GM10266 (cell line): ENCODE results near the gene METTL8.

Experiments used
- DNase-seq: peaks from one replicate; pipeline ENCODE4 v3.0.0; 2012; ENCODE audit errors: extremely low spot score
- TF ChIP-seq, protein P1 (sequence below): IDR thresholded peaks from 2 replicates; pipeline ENCODE4 v1.5.1; 2012; ENCODE audit warnings: mild to moderate bottlenecking, low read depth; ENCODE audit not compliant: control insufficient read depth, insufficient read depth; ENCODE audit errors: missing control alignments

METTL8 gene

DNA sequence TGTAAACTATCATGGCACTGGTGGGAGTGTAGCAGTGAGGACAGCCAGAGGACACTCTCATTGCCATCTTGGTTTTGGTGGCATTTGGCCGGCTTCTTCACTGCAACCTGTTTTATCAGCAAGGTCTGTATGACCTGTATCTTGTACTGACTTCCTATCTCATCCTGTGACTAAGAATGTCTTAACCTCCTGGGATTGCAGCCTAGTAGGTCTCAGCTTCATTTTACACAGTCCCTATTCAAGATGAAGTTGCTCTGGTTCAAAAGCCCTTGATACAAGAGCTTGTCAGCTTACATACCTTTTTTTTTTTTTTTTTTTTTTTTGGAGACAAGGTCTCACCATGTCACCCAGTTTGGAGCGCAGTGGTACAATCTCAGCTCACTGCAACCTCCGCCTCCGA lies 110.9 kb downstream of the METTL8 start:
- TF ChIP-seq, protein P1, sequence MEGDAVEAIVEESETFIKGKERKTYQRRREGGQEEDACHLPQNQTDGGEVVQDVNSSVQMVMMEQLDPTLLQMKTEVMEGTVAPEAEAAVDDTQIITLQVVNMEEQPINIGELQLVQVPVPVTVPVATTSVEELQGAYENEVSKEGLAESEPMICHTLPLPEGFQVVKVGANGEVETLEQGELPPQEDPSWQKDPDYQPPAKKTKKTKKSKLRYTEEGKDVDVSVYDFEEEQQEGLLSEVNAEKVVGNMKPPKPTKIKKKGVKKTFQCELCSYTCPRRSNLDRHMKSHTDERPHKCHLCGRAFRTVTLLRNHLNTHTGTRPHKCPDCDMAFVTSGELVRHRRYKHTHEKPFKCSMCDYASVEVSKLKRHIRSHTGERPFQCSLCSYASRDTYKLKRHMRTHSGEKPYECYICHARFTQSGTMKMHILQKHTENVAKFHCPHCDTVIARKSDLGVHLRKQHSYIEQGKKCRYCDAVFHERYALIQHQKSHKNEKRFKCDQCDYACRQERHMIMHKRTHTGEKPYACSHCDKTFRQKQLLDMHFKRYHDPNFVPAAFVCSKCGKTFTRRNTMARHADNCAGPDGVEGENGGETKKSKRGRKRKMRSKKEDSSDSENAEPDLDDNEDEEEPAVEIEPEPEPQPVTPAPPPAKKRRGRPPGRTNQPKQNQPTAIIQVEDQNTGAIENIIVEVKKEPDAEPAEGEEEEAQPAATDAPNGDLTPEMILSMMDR: no peak
- no peak for DNase-seq

DNA sequence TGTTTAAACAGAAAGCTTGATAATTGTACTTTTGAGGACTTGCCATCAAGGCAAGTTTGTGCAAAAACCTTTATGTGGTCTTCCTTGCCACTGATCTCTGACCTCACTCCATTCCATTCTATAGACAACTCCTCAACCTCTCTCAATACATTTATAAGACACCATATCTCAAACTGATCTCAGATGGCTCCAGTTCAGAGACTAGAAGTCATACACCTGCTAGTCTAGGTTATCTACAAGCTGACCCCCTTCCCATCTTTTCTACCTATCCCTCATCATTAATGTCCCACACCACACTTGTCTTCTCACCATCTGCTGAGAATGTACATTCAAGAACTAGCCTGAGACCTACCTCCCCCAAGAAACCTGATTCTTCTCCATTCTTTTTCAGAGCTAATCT lies 113.1 kb downstream of the METTL8 start:
- no peak for DNase-seq
- TF ChIP-seq, protein P1: no peak

DNA sequence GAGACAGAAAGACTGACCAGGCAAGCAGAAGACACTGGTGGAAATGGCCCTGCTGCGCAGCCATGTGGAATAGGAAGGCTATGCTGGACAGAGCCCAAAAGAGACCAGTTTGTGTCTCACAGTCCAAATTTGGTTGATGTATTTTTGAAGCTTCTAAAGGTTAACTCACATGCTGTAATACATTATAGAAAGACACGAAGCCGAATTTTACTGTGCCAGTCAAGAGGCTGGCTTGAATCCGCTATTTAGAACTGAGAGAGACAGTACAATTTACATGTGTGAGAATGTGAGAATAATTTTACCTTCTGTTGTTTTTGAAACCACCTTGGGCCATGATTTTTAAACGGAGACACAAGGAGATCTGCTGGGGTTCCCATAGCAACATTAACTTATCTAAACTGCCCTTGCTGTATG lies 113.6 kb downstream of the METTL8 start:
- DNase-seq: peak; percentile 16
- TF ChIP-seq, protein P1: peak; percentile 48

DNA sequence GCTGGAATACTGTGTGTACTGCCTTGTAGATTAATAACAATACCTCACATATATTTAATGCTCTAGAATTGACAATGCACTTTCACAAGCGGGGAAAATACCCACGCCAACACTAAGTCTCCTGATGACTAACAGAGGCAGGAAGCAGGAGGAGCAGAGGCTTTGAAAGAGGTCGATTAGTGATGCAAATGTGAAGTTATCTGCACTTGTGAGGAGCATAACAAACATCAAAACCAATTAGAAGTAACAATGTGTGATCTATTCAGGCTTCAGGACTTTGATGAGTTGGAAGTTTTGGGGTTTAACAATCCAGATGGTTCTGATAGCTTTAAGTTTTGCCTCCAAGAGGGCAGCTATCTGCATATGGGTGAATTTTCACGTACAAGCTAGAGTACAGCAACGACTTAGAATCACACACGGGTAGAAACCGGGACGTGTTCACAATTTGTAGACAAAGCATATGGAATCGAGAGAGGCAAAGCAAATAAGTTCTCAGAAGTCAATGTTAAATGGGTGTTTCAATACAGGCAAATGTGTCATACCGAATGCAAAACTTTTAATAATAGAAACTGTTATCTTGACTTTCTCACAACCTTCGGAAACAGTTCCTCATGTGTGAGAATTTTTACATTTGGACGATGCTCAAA lies 114.5 kb downstream of the METTL8 start:
- TF ChIP-seq, protein P1: no peak
- DNase-seq: peak; percentile 42

DNA sequence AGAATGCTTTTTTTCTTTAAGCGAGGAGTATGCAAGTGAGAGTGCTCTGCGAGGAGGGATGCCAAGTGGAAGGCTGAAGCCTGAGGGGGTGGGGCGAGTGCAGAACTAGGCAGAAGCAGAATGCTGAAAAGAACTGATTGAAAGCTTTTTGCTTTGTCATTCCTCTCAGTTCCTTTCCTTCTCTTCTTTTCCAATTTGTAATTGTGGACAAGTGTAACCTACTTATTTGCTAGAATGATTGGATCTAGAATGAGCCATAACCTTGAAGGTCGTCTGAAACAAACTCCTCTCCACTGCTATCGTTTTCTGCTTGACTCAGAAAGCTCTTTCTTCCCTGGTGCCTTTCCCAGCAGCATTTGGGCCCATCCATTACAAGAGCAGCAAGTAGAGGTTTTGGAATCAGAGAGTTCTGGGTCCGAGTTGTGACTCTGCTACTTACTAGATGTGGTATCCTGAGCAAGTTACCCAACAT lies 115.3 kb downstream of the METTL8 start:
- TF ChIP-seq, protein P1: no peak
- DNase-seq: no peak

DNA sequence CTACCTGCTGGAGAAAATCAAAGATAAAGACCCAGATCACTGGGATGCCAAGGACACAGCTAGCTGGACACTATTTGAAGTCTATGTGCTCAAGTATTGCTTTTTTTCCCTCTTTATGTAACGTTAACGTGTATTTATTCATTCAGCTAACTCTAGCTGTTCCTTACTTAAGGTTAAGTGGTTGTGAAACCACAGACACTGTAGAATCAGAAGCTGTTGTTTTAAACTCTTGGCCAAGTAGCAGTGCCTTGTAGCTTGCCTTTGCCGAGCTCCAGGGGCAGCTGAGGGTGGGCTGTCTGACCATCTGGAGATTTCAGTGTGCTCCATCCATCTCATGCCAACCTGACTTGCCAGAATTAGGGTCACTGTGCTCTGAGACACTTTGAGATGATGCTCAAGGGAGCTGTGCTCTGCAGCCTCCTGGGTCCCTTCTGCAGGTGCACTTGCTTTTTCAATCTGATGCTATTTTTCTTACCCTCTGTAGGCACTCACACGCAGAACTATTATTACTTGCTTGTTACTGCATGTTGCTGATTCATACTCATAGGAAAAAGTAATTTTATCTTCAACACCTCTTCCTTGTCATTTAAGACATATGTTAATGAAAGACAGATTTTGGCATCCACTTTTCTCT lies 116.2 kb downstream of the METTL8 start:
- TF ChIP-seq, protein P1: no peak
- peak; percentile 28 for DNase-seq

DNA sequence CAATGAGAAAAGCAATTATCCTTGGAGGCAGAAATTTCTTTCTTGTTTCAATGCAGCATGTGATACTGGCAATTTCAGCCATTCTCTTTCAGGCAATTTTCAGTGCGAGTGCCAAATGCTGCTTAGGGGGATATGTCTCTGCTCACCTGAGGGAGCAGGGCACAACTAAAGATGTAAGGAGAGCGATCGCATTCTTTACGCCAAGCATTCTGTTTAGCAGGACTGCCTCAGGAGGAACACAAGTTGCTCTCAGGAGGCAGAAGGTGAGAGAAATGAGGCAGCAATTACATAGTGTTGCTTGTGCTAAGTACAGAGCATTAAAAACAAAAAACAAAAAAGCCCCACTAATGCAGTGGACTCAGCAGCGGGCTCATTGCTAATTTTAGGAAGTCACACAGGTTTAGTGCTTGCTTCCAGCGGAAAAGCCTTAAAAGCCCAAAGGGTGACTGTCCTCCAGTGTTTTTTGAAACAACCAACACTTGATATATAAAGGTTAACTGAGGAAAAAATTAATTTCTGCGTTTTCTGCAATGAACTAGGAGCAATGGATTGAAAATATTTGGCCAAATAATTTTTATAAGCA lies 116.9 kb downstream of the METTL8 start:
- DNase-seq: no peak
- TF ChIP-seq, protein P1: no peak
